Type B pancreatic cell (in vitro differentiated cells): ENCODE data around the gene AMPD2. TPM values are rescaled to one million over a fixed set of nuclear protein-coding genes. Genes with fewer than 3 reads are reported as not detected.

Source experiments
- DNase-seq: peaks from one replicate; pipeline ENCODE4 v3.0.0; 2021; ENCODE audit warnings: mixed read lengths; ENCODE audit not compliant: unreplicated experiment; ENCODE audit errors: extremely low spot score
- H3K27ac Mint-ChIP-seq: 2 replicates; pipeline ENCODE4 v1.8.0; 2021; ENCODE audit warnings: mild to moderate bottlenecking, mixed read lengths
- H3K27me3 Mint-ChIP-seq: 2 replicates; pipeline ENCODE4 v1.8.0; 2021; ENCODE audit warnings: mixed read lengths
- H3K36me3 Mint-ChIP-seq: 2 replicates; pipeline ENCODE4 v1.8.0; 2021; ENCODE audit warnings: mixed read lengths
- H3K4me1 Mint-ChIP-seq: one replicate; pipeline ENCODE4 v1.8.0; 2021; ENCODE audit warnings: mixed read lengths; ENCODE audit not compliant: unreplicated experiment
- H3K4me3 Mint-ChIP-seq: 2 replicates; pipeline ENCODE4 v1.8.0; 2021; ENCODE audit warnings: mild to moderate bottlenecking, mixed read lengths
- H3K9me3 Mint-ChIP-seq: 2 replicates; pipeline ENCODE4 v1.8.0; 2021; ENCODE audit warnings: mixed read lengths
- CTCF ChIP-seq: fragments of 200-600 bp; sonication (generic); conservative IDR thresholded peaks from 2 replicates; pipeline ENCODE4 v1.5.0; 2021; ENCODE audit warnings: antibody characterized with exemption, mild to moderate bottlenecking
- total RNA-seq: library from RNA; stranded (reverse); gene quantifications from 2 replicates; pipeline ENCODE4 v1.2.1, GENCODE V29; 2021; ENCODE audit warnings: low replicate concordance

The AMPD2 gene
- total RNA-seq, 1 donor from 2014 or later = 105 TPM

- Mint-ChIP-seq H3K27ac (peak overlapping the region; percentile 79), H3K36me3 (no peaks in the 10 kb centered on the region), H3K4me3 (peak overlapping the region; percentile 98), H3K9me3 (no peaks in the 10 kb centered on the region), H3K4me1 (peaks cover 47% of the 10 kb centered on the region), H3K27me3 (no peaks in the 10 kb centered on the region)
- no peak for TF ChIP-seq CTCF
- DNase-seq = peak; percentile 55
Measured at GRCh38 chr1:109621379-109622136, 1.9 kb downstream of the AMPD2 start.

GRCh38 chr1:109622137-109622892 lies 2.7 kb downstream of the AMPD2 start:
- Mint-ChIP-seq H3K9me3 (no peaks in the 10 kb centered on the region), H3K36me3 (no peaks in the 10 kb centered on the region), H3K4me3 (peak overlapping the region; percentile 98), H3K4me1 (peaks cover 39% of the 10 kb centered on the region), H3K27ac (peak overlapping the region; percentile 79), H3K27me3 (no peaks in the 10 kb centered on the region)
- no peak for DNase-seq
- TF ChIP-seq CTCF = no peak

- Mint-ChIP-seq H3K4me1 (peaks cover 36% of the 10 kb centered on the region), H3K9me3 (no peaks in the 10 kb centered on the region), H3K36me3 (no peaks in the 10 kb centered on the region), H3K4me3 (peak overlapping the region; percentile 63), H3K27ac (no peak overlapping the region), H3K27me3 (no peaks in the 10 kb centered on the region)
- no peak for DNase-seq
- no peak for TF ChIP-seq CTCF
Measured at GRCh38 chr1:109622895-109623294, 3.3 kb downstream of the AMPD2 start.

GRCh38 chr1:109623601-109624161 lies 4.0 kb downstream of the AMPD2 start:
- Mint-ChIP-seq H3K36me3 (no peaks in the 10 kb centered on the region), H3K27ac (peak overlapping the region; percentile 66), H3K4me1 (peaks cover 32% of the 10 kb centered on the region), H3K27me3 (no peaks in the 10 kb centered on the region), H3K4me3 (peak overlapping the region; percentile 63), H3K9me3 (no peaks in the 10 kb centered on the region)
- no peak for TF ChIP-seq CTCF
- DNase-seq = no peak

- no peaks in the 10 kb centered on the region for H3K9me3 Mint-ChIP-seq
- H3K27me3 Mint-ChIP-seq = no peaks in the 10 kb centered on the region
Measured at GRCh38 chr1:109624201-109625010, 4.8 kb downstream of the AMPD2 start.

More at GRCh38 chr1:109624201-109625010, 4.8 kb downstream of the AMPD2 start:
- H3K4me3 Mint-ChIP-seq = no peak overlapping the region
- peak; percentile 61 for DNase-seq
- H3K36me3 Mint-ChIP-seq = peaks cover 2% of the 10 kb centered on the region
- no peak overlapping the region for H3K27ac Mint-ChIP-seq
- TF ChIP-seq CTCF = no peak
- H3K4me1 Mint-ChIP-seq = peaks cover 25% of the 10 kb centered on the region
